RWPE2 (cell line): ENCODE data around the gene FNIP2.
"Not testable (repeated sequence)": the region's sequence is repeated elsewhere in the genome, so short reads cannot be mapped to it uniquely, and the experiment has no call there.

Experiments
- ATAC-seq: fragments of 200-7000 bp; cut with Tn5 transposase; 3 replicates; pipeline ENCODE4 v1.9.1; 2021; ENCODE audit warnings: low read depth
- DNase-seq: peaks from one replicate; pipeline ENCODE4 v3.0.0-alpha.2; 2020; ENCODE audit warnings: low spot score
- H3K27ac ChIP-seq: fragments of 450-650 bp; 2 replicates; pipeline ENCODE4 v1.5.1; 2017; ENCODE audit warnings: mild to moderate bottlenecking; ENCODE audit not compliant: poor library complexity, severe bottlenecking
- H3K27me3 ChIP-seq: fragments of 250-450 bp; sonication (Bioruptor Pico); 2 replicates; pipeline ENCODE4 v1.5.1; 2021; ENCODE audit warnings: mild to moderate bottlenecking, moderate library complexity; ENCODE audit not compliant: insufficient read depth, poor library complexity, severe bottlenecking
- H3K36me3 ChIP-seq: fragments of 250-450 bp; sonication (Bioruptor Pico); 2 replicates; pipeline ENCODE4 v1.5.1; 2020; ENCODE audit warnings: low read depth, mild to moderate bottlenecking, moderate library complexity
- H3K4me1 ChIP-seq: fragments of 250-450 bp; sonication (Bioruptor Pico); 2 replicates; pipeline ENCODE4 v1.5.1; 2021; ENCODE audit warnings: mild to moderate bottlenecking, moderate library complexity; ENCODE audit not compliant: insufficient read depth, poor library complexity, severe bottlenecking
- H3K4me3 ChIP-seq: fragments of 250-450 bp; sonication (Bioruptor Pico); 2 replicates; pipeline ENCODE4 v1.5.1; 2021; ENCODE audit warnings: mild to moderate bottlenecking, moderate library complexity; ENCODE audit not compliant: severe bottlenecking
- H3K9me3 ChIP-seq: fragments of 250-450 bp; sonication (Bioruptor Pico); 2 replicates; pipeline ENCODE4 v1.5.1; 2021; ENCODE audit warnings: mild to moderate bottlenecking, moderate library complexity; ENCODE audit not compliant: severe bottlenecking
- CTCF ChIP-seq: fragments of 450-650 bp; IDR thresholded peaks from one replicate; pipeline ENCODE4 v1.5.1; 2017; ENCODE audit warnings: mild to moderate bottlenecking, moderate library complexity; ENCODE audit not compliant: poor library complexity, severe bottlenecking

The FNIP2 gene

GRCh38 chr4:158912806-158913205 is 144.0 kb downstream of the FNIP2 start:
- no peak overlapping the region for H3K27ac ChIP-seq
- no peak overlapping the region for H3K4me3 ChIP-seq
- no peak for ATAC-seq
- H3K36me3 ChIP-seq, result no peaks in the 10 kb centered on the region
- peaks cover 8% of the 10 kb centered on the region for H3K4me1 ChIP-seq
- H3K27me3 ChIP-seq, result no peaks in the 10 kb centered on the region
- H3K9me3 ChIP-seq, result no peaks in the 10 kb centered on the region
- no peak for DNase-seq
- no peak for TF ChIP-seq CTCF

DNA sequence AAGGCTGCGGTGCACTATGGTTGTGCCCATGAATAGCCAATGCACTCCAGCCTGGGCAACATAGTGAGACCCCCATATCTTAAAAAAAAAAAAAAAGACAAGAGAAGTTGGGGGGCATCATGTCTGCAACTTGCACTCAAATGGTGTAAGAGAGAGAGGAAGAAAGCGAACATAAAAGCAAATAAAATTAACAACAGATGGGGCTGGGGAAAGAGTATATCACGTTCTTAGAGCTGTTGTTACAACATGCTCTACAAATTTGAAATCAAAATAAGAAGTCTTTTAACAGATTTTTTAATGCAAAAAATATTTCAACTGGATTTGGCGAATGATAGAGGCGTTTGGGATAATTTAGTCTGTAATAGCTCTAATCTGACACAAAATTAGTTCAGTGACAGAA is 144.9 kb downstream of the FNIP2 start:
- Histone ChIP-seq H3K27me3 (no peaks in the 10 kb centered on the region), H3K36me3 (no peaks in the 10 kb centered on the region), H3K4me3 (no peak overlapping the region), H3K4me1 (peaks cover 8% of the 10 kb centered on the region), H3K9me3 (no peaks in the 10 kb centered on the region), H3K27ac (no peak overlapping the region)
- ATAC-seq (no peak), DNase-seq (no peak)
- TF ChIP-seq CTCF, result no peak

- peaks cover 8% of the 10 kb centered on the region for H3K4me1 ChIP-seq
- ATAC-seq (peak; percentile 98), DNase-seq (no peak)
- TF ChIP-seq CTCF, result no peak
- no peaks in the 10 kb centered on the region for H3K36me3 ChIP-seq
- no peaks in the 10 kb centered on the region for H3K9me3 ChIP-seq
- no peaks in the 10 kb centered on the region for H3K27me3 ChIP-seq
- no peak overlapping the region for H3K27ac ChIP-seq
- no peak overlapping the region for H3K4me3 ChIP-seq
Measured at GRCh38 chr4:158914218-158914617, 145.4 kb downstream of the FNIP2 start.

DNA sequence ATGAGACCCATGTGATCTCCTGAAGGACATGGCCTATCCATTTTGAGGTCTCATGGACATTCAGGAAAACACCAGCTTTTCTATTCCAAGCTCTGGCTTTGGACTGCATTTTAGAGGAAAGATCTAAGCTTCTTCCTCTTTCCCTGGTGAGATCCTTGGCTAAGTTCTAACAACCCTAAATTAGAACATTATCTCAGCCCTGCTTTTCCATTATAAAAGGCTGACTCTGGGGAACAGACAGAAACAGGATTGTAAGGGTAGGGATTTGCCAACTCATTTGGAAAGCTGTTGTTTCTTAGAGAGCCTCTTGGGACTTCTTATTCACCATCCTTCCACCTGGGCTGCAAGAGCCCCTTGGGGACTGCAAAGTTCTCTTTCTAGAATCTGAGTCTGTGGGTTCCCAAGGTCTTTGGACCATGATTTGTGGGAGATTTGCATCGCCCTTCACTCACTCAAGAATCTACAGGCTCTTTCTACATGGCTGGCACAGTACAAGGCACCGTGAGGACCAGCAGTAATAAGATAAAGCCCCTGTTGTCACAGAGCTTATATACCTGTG is 146.9 kb downstream of the FNIP2 start:
- DNase-seq, result no peak
- H3K4me1 ChIP-seq, result peaks cover 8% of the 10 kb centered on the region
- no peak overlapping the region for H3K4me3 ChIP-seq
- no peak for ATAC-seq
- TF ChIP-seq CTCF, result no peak
- no peak overlapping the region for H3K27ac ChIP-seq
- no peaks in the 10 kb centered on the region for H3K27me3 ChIP-seq
- H3K36me3 ChIP-seq, result no peaks in the 10 kb centered on the region
- no peaks in the 10 kb centered on the region for H3K9me3 ChIP-seq

GRCh38 chr4:158920452-158920996 is 151.7 kb downstream of the FNIP2 start:
- not testable (repeated sequence) for H3K4me3 ChIP-seq, H3K27ac ChIP-seq, H3K27me3 ChIP-seq, H3K36me3 ChIP-seq, H3K9me3 ChIP-seq, H3K4me1 ChIP-seq, DNase-seq, ATAC-seq

- H3K27ac ChIP-seq, H3K36me3 ChIP-seq, H3K27me3 ChIP-seq, H3K4me1 ChIP-seq, H3K4me3 ChIP-seq, ATAC-seq, H3K9me3 ChIP-seq: not testable (repeated sequence)
- DNase-seq, result peak; percentile 38
Measured at GRCh38 chr4:158927774-158928173, 158.9 kb downstream of the FNIP2 start.
